HG03025 (cell line): ENCODE measurements around the gene PSMD3.

Experiments
- ATAC-seq: cut with Tn5 transposase; IDR thresholded peaks from one replicate; pipeline ENCODE4 v1.9.1; 2021; ENCODE audit warnings: mild to moderate bottlenecking, moderate library complexity; ENCODE audit not compliant: unreplicated experiment, low FRiP score

PSMD3 gene

GRCh38 chr17:40038882-40039513 lies 58.4 kb downstream of the PSMD3 start:
- no peak for ATAC-seq

- ATAC-seq, result no peak
Observed at GRCh38 chr17:40041196-40041595, 60.6 kb downstream of the PSMD3 start.
